K562 (cell line): Measurements from ENCODE around the gene BEST1. TPM values are rescaled to one million over a fixed set of nuclear protein-coding genes. Genes with fewer than 3 reads are reported as not detected.

Experiments
- AFF1 ChIP-seq, 2 experiments: fragments of 450-650 bp; IDR thresholded peaks; 2 replicates each; pipeline ENCODE4 v1.6.1; 2018; ENCODE audit warnings: mild to moderate bottlenecking in 2 of 2, low read depth in 1 of 2; ENCODE audit not compliant: partially characterized antibody in 2 of 2
- ATF2 ChIP-seq: sonication (generic); formaldehyde crosslinking; IDR thresholded peaks from 2 replicates; pipeline ENCODE4 v1.8.1; 2022; ENCODE audit warnings: missing genetic modification reagents
- ETV1 ChIP-seq: fragments of 450-650 bp; conservative IDR thresholded peaks from 2 replicates; pipeline ENCODE4 v1.6.1; 2016; ENCODE audit warnings: missing genetic modification characterization, control low read depth, low read depth, missing compliant biosample characterization
- KLF13 ChIP-seq: fragments of 450-650 bp; IDR thresholded peaks from 2 replicates; pipeline ENCODE4 v1.6.1; 2016; ENCODE audit warnings: missing genetic modification characterization, low read depth, mild to moderate bottlenecking, missing compliant biosample characterization, moderate library complexity, borderline replicate concordance
- MCM5 ChIP-seq: fragments of 450-650 bp; IDR thresholded peaks from 2 replicates; pipeline ENCODE4 v1.6.1; 2016; ENCODE audit warnings: low read depth
- POLR2A ChIP-seq: fragments of 450-650 bp; conservative IDR thresholded peaks from 2 replicates; pipeline ENCODE4 v1.6.1; 2016
- SMARCA5 ChIP-seq: fragments of 450-650 bp; IDR thresholded peaks from 2 replicates; pipeline ENCODE4 v1.6.1; 2016
- TRIM24 ChIP-seq, 2 experiments: fragments of 450-650 bp; IDR thresholded peaks; 2 replicates each; pipeline ENCODE4 v1.6.1; 2016
- TRIM28 ChIP-seq: fragments of 450-650 bp; IDR thresholded peaks from 2 replicates; pipeline ENCODE4 v1.6.1; 2017
- ZBTB40 ChIP-seq, 2 experiments: fragments of 450-650 bp in 1 of 2; sonication (generic) in 1 of 2; formaldehyde crosslinking in 1 of 2; IDR thresholded peaks; 2 replicates each; pipeline versions ENCODE4 v1.7.1 to v1.9.0; 2016 to 2022; ENCODE audit warnings: inconsistent platforms in 1 of 2, mild to moderate bottlenecking in 1 of 2, missing genetic modification reagents in 1 of 2
- ZC3H8 ChIP-seq: fragments of 450-650 bp; IDR thresholded peaks from 2 replicates; pipeline ENCODE4 v1.6.1; 2017
- ZNF436 ChIP-seq: fragments of 250-450, 450-650 bp; sonication (Bioruptor Pico); formaldehyde crosslinking; IDR thresholded peaks from 2 replicates; pipeline ENCODE4 v1.7.0; 2020; ENCODE audit warnings: mild to moderate bottlenecking
- ZNF583 ChIP-seq: fragments of 250-450 bp; sonication (Bioruptor Pico); IDR thresholded peaks from 2 replicates; pipeline ENCODE4 v1.4.0; 2020
- polyA plus RNA-seq, 8 experiments: library from polyadenylated mRNA; depleted of rRNA in 4 of 8; stranded (reverse) in 5 of 8; unstranded in 3 of 8; fragments of >200 nt; fragmentation: Nextera tagmentation in 2 of 8; fragmentation: Illumina TruSeq in 1 of 8; extraction: Ambion mirVana in 2 of 8; extraction: Trizol in 1 of 8; gene quantifications; 2 replicates each; pipeline versions ENCODE4 v1.2.1 to v1.2.3, GENCODE V29; 2011 to 2014; ENCODE audit warnings: inconsistent platforms in 1 of 8, missing spikeins in 1 of 8
- total RNA-seq, 7 experiments: library from RNA; depleted of rRNA in 6 of 7; stranded (reverse); fragments of >200 nt in 6 of 7; fragmentation: Illumina TruSeq in 2 of 7; extraction: Trizol in 2 of 7; gene quantifications; 2 replicates each; pipeline versions ENCODE4 v1.2.1 to v1.2.3, GENCODE V29; 2011 to 2021; ENCODE audit warnings: low replicate concordance in 1 of 7

Gene BEST1
- total and polyA plus RNA-seq, 9 of the 15 experiments (the other 6 are each of a cell fraction or from before 2014, with no cell fraction given), result 0.07 to 1.3 (median 0.40) TPM

- TF ChIP-seq AFF1 (IDR thresholded peaks at IDR 0.05; ENCODE audit: low read depth in 1 of 2, partially characterized antibody in 2 of 2), result peak; percentile 81 to 95
- TF ChIP-seq ZBTB40 (IDR thresholded peaks at IDR 0.05), result peak; percentile 67
- no peak for TF ChIP-seq ZBTB40 (CRISPR knock-in tag; IDR thresholded peaks at IDR 0.05)
- peak; percentile 75 for TF ChIP-seq ETV1
- 0 out of 2 replicates have a peak, but pooled peaks have one; percentile 69 for TF ChIP-seq ZC3H8
- TF ChIP-seq SMARCA5, result peak; percentile 78; the same call in 1 of the 2 replicates
- peak; percentile 71; the same call in 1 of the 2 replicates for TF ChIP-seq KLF13 (tag)
- TF ChIP-seq ATF2 (CRISPR knock-in tag), result no peak
- no peak for TF ChIP-seq ZNF583 (CRISPR knock-in tag)
- peak; percentile 82; the same call in 1 of the 2 replicates for TF ChIP-seq TRIM28
- TF ChIP-seq MCM5, result no peak
- peak; percentile 77 to 85 for TF ChIP-seq TRIM24 (IDR thresholded peaks at IDR 0.05)
- 0 out of 2 replicates have a peak, but pooled peaks have one; percentile 38 for TF ChIP-seq ZNF436 (CRISPR knock-in tag)
- peak; percentile 77 for TF ChIP-seq POLR2A
Measured at GRCh38 chr11:61971248-61972111, 21.3 kb downstream of the BEST1 start (continued).
